Endothelial cell of umbilical vein (primary cell): Measurements from ENCODE around the gene LACTBL1. TPM values are rescaled to one million over a fixed set of nuclear protein-coding genes. Genes with fewer than 3 reads are reported as not detected.

Experiments
- BruUV-seq: library from RNA; stranded (reverse); fragments of 400-500 nt; replicated peaks from 2 replicates; lab custom pipeline; 2021; lab: Mats Ljungman, UMichigan
- CTCF ChIA-PET: fragments of 300-600, 350-600 bp; sonication (Branson Sonifier 250); formaldehyde crosslinking; loops from one replicate; lab custom pipeline; 2021; ENCODE audit warnings: antibody characterized with exemption, inconsistent platforms; lab: Charles Lee
- POLR2A ChIA-PET: fragments of 300-600, 350-600 bp; sonication (Branson Sonifier 250); formaldehyde crosslinking; loops from one replicate; lab custom pipeline; 2021; ENCODE audit warnings: antibody characterized with exemption, inconsistent platforms; lab: Charles Lee
- DNase-seq: peaks from one replicate; pipeline ENCODE4 v3.0.0-alpha.2; 2011; ENCODE audit warnings: low read depth, low spot score
- FAIRE-seq: peaks from 2 replicates; lab custom pipeline; 2011; peaks lifted over from hg19 to GRCh38; lab: Jason Lieb, UNC
- H2AFZ ChIP-seq: 2 replicates; pipeline ENCODE4 v1.6.0; 2012; ENCODE audit warnings: low read depth, low read length, control low read depth, inconsistent platforms
- H3K27ac ChIP-seq: 2 replicates; pipeline ENCODE4 v1.5.1; 2011; ENCODE audit warnings: low read depth, mild to moderate bottlenecking, control low read depth, low read length, moderate library complexity; ENCODE audit not compliant: insufficient read depth
- H3K27me3 ChIP-seq, 2 experiments: 2 replicates each; pipeline versions ENCODE4 v1.6.0 to v1.6.1; 2011; ENCODE audit warnings: low read length in 2 of 2, mixed read lengths in 1 of 2; ENCODE audit not compliant: control insufficient read depth in 2 of 2, insufficient read depth in 2 of 2
- H3K36me3 ChIP-seq, 2 experiments: 2 replicates in 1 of 2; 3 replicates in 1 of 2; pipeline ENCODE4 v1.5.1; 2011; ENCODE audit warnings: low read length in 2 of 2, mild to moderate bottlenecking in 1 of 2, moderate library complexity in 1 of 2; ENCODE audit not compliant: control insufficient read depth in 2 of 2, insufficient read depth in 2 of 2; ENCODE audit errors: extremely low read depth in 1 of 2
- H3K4me1 ChIP-seq: 3 replicates; pipeline ENCODE4 v1.5.1; 2011; ENCODE audit warnings: mild to moderate bottlenecking, low read length; ENCODE audit not compliant: control insufficient read depth, insufficient read depth; ENCODE audit errors: extremely low read depth
- H3K4me2 ChIP-seq: 2 replicates; pipeline ENCODE4 v1.6.1; 2011; ENCODE audit warnings: low read length, control low read depth, mixed read lengths; ENCODE audit not compliant: insufficient read depth
- H3K4me3 ChIP-seq, 3 experiments: fragments of 200-600 bp in 1 of 3; sonication (generic), shearing (Covaris generic) in 1 of 3; replicated peaks in 1 of 3; 2 replicates each; pipeline ENCODE4 v1.5.1; 2011 to 2016; ENCODE audit warnings: control low read depth in 3 of 3, low read length in 3 of 3, mild to moderate bottlenecking in 2 of 3, inconsistent platforms in 1 of 3, low read depth in 1 of 3, moderate library complexity in 1 of 3; ENCODE audit not compliant: insufficient read depth in 1 of 3
- H3K79me2 ChIP-seq: 2 replicates; pipeline ENCODE4 v1.6.0; 2012; ENCODE audit warnings: low read length, inconsistent platforms; ENCODE audit not compliant: control insufficient read depth, insufficient read depth
- H3K9ac ChIP-seq: replicated peaks from 2 replicates; pipeline ENCODE3; 2011; ENCODE audit warnings: low read length, control low read depth; ENCODE audit not compliant: insufficient read depth; ENCODE audit errors: extremely low read depth
- H3K9me1 ChIP-seq: replicated peaks from 3 replicates; pipeline ENCODE4 v1.6.0; 2011; ENCODE audit warnings: mild to moderate bottlenecking, low read length; ENCODE audit not compliant: control insufficient read depth, insufficient read depth; ENCODE audit errors: extremely low read depth
- H3K9me3 ChIP-seq: replicated peaks from 2 replicates; pipeline ENCODE4 v1.5.1; 2012; ENCODE audit warnings: low read length, inconsistent platforms; ENCODE audit not compliant: control insufficient read depth, insufficient read depth
- H4K20me1 ChIP-seq: replicated peaks from 2 replicates; pipeline ENCODE3; 2011; ENCODE audit warnings: mild to moderate bottlenecking, low read length; ENCODE audit not compliant: control insufficient read depth, insufficient read depth; ENCODE audit errors: extremely low read depth
- CTCF ChIP-seq, 2 donors: IDR thresholded peaks; 1 replicate in 1 of 2; 2 replicates in 1 of 2; pipeline ENCODE4 v1.5.1; 2011; ENCODE audit warnings: low read length in 2 of 2, mild to moderate bottlenecking in 2 of 2, moderate library complexity in 2 of 2, control low read depth in 1 of 2, inconsistent platforms in 1 of 2, low read depth in 1 of 2; ENCODE audit not compliant: insufficient read depth in 1 of 2; ENCODE audit errors: extremely low read depth in 1 of 2
- EZH2 ChIP-seq: IDR thresholded peaks from 2 replicates; pipeline ENCODE4 v1.6.1; 2012; ENCODE audit warnings: borderline replicate concordance, low read depth, mild to moderate bottlenecking, moderate library complexity, low read length, inconsistent platforms; ENCODE audit not compliant: severe bottlenecking
- FOS ChIP-seq: IDR thresholded peaks from 2 replicates; pipeline ENCODE4 v1.6.1; 2011; ENCODE audit warnings: mild to moderate bottlenecking, low read length, moderate library complexity, borderline replicate concordance; ENCODE audit not compliant: insufficient read depth
- GATA2 ChIP-seq: IDR thresholded peaks from 2 replicates; pipeline ENCODE4 v1.7.0; 2011; ENCODE audit warnings: low read depth, mild to moderate bottlenecking, moderate library complexity, mixed read lengths, low read length; ENCODE audit not compliant: insufficient read length, insufficient read depth
- JUN ChIP-seq: IDR thresholded peaks from 2 replicates; pipeline ENCODE4 v1.6.1; 2011; ENCODE audit warnings: borderline replicate concordance, low read depth; ENCODE audit not compliant: insufficient read length, insufficient read depth
- MYC ChIP-seq: IDR thresholded peaks from one replicate; pipeline ENCODE4 v1.6.1; 2011; ENCODE audit warnings: mild to moderate bottlenecking, low read depth, low read length
- POLR2A ChIP-seq: IDR thresholded peaks from 2 replicates; pipeline ENCODE4 v1.6.1; 2012; ENCODE audit warnings: low read depth, mild to moderate bottlenecking, control low read depth, low read length
- POLR2AphosphoS5 ChIP-seq: IDR thresholded peaks from 2 replicates; pipeline ENCODE4 v1.6.1; 2012; ENCODE audit warnings: low read depth, mild to moderate bottlenecking, control low read depth, low read length, moderate library complexity; ENCODE audit not compliant: insufficient read depth
- dilution Hi-C: fragments of 300-500 bp; cut with MboI; formaldehyde crosslinking; loops from one replicate; pipeline ENCODE4 v1.15.0; 2019; ENCODE audit warnings: low sequenced_read_pairs; ENCODE audit not compliant: extremely low pct_ligation_motif_present
- intact Hi-C: fragments of 100-400 bp; cut with micrococcal nuclease; formaldehyde crosslinking; loops from one replicate; pipeline ENCODE4 v1.10.0; 2022
- polyA plus RNA-seq, 4 experiments: library from polyadenylated mRNA; depleted of rRNA in 3 of 4; stranded (reverse) in 3 of 4; unstranded in 1 of 4; fragments of >200 nt; gene quantifications; 2 replicates each; pipeline versions ENCODE4 v1.2.1 to v1.2.3, GENCODE V29; 2011 to 2012; ENCODE audit warnings: missing spikeins in 1 of 4
- total RNA-seq: library from RNA; stranded (reverse); gene quantifications from 2 replicates; pipeline ENCODE4 v1.2.3, GENCODE V29; 2021
- TF ChIP-seq, protein P1 (sequence below): IDR thresholded peaks from 2 replicates; pipeline ENCODE4 v1.6.1; 2011; ENCODE audit not compliant: insufficient read depth, insufficient read length

The LACTBL1 gene
- total and polyA plus RNA-seq, 2 donors (not counting 3 experiments of a cell fraction or from before 2014, with no cell fraction given) = not detected

GRCh38 chr1:22963044-22963677, 9.5 kb downstream of the LACTBL1 start:
- Histone ChIP-seq H3K27ac (no peak overlapping the region), H3K9me3 (no peaks in the 10 kb centered on the region), H2AFZ (no peak overlapping the region), H3K4me1 (no peaks in the 10 kb centered on the region), H3K36me3 (no peaks in the 10 kb centered on the region), H3K9me1 (no peaks in the 10 kb centered on the region), H3K27me3 (peaks cover 13 to 16% of the 10 kb centered on the region in 2 experiments), H3K9ac (no peak overlapping the region), H3K4me3 (no peak overlapping the region), H3K79me2 (no peaks in the 10 kb centered on the region), H3K4me2 (no peak overlapping the region), H4K20me1 (no peaks in the 10 kb centered on the region)
- dilution Hi-C loops = loop anchor here (25.0 kb wide), 1 partner anchor 301 kb away; the partner anchor contains the start of gene C1QB
- intact Hi-C loops = no loop called here
- TF ChIP-seq, protein P1, sequence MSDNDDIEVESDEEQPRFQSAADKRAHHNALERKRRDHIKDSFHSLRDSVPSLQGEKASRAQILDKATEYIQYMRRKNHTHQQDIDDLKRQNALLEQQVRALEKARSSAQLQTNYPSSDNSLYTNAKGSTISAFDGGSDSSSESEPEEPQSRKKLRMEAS = no peak
- TF ChIP-seq CTCF (IDR thresholded peaks at IDR 0.05; ENCODE audit: extremely low read depth in 1 of 2, insufficient read depth in 1 of 2, low read depth in 1 of 2, low read length in 2 of 2) = no peak
- no peak for DNase-seq
- ChIA-PET CTCF (interaction anchor here (1.0 to 3.1 kb wide), 7 partner anchors 9 to 296 kb away, joined by 3 to 42 read pairs (median 4); partner anchors contain the start of gene LACTBL1), POLR2A (no interaction called here)
- FAIRE-seq = no peak
- no TSS peak for BruUV-seq

DNA sequence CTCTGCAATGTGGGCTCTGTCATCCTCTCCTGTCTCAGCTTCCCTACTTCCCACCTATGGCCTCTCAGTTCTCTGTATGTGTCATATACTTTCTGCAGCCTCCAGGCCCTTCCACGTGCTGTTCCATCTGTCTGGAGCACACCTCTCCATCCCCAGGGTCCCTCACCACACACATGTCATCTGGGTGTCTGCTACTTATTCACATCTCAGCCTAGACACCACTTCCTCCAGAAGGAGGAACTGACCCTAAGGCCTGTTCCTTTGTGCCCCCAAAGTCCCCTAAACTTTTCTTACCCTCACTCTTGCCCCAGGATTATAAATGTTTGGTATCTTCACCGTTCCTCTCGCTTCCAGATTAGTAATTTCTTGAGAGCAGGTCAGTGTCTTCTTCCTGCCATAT, 10.1 kb downstream of the LACTBL1 start:
- no peaks in the 10 kb centered on the region for H3K4me1 ChIP-seq
- dilution Hi-C loops = loop anchor here (25.0 kb wide), 1 partner anchor 300 kb away; the partner anchor contains the start of gene C1QB
- H3K36me3 ChIP-seq = no peaks in the 10 kb centered on the region
- intact Hi-C loops = no loop called here
- DNase-seq = no peak
- H3K4me2 ChIP-seq = no peak overlapping the region
- BruUV-seq = no TSS peak
- no peaks in the 10 kb centered on the region for H3K79me2 ChIP-seq
- no peak overlapping the region for H3K4me3 ChIP-seq
- peaks cover 10 to 11% of the 10 kb centered on the region in 2 experiments for H3K27me3 ChIP-seq
- no peaks in the 10 kb centered on the region for H3K9me3 ChIP-seq
- H4K20me1 ChIP-seq = no peaks in the 10 kb centered on the region
- ChIA-PET POLR2A (no interaction called here), CTCF (interaction anchor here (1.3 to 3.1 kb wide), 3 partner anchors 11 to 295 kb away, joined by 4 to 42 read pairs (median 5); no protein-coding TSS in a partner anchor)
- no peak overlapping the region for H3K9ac ChIP-seq
- no peak overlapping the region for H2AFZ ChIP-seq
- no peak for TF ChIP-seq POLR2A
- TF ChIP-seq GATA2 = no peak
- TF ChIP-seq CTCF (IDR thresholded peaks at IDR 0.05; ENCODE audit: extremely low read depth in 1 of 2, insufficient read depth in 1 of 2, low read depth in 1 of 2, low read length in 2 of 2) = no peak
- TF ChIP-seq, protein P1 = no peak
- no peak for TF ChIP-seq JUN
- TF ChIP-seq EZH2 = no peak
- TF ChIP-seq MYC = no peak
- TF ChIP-seq POLR2AphosphoS5 = no peak
- TF ChIP-seq FOS = no peak
- no peak for FAIRE-seq
- H3K9me1 ChIP-seq = no peaks in the 10 kb centered on the region
- no peak overlapping the region for H3K27ac ChIP-seq
